Breast epithelium (tissue), 4 donors: Measurements from ENCODE around the gene SCN4B. TPM values are rescaled to one million over a fixed set of nuclear protein-coding genes. Genes with fewer than 3 reads are reported as not detected.

Experiments used
- DNase-seq, 2 donors: peaks; one replicate each; pipeline ENCODE4 v3.0.0-alpha.2; 2019; ENCODE audit warnings: low spot score in 2 of 2
- H3K27ac ChIP-seq, 2 donors: fragments of 200-600 bp; sonication (generic) in 1 of 2; one replicate each; pipeline ENCODE4 v1.5.1; 2016 to 2019; ENCODE audit warnings: mild to moderate bottlenecking in 1 of 2
- H3K27me3 ChIP-seq, 2 donors: fragments of 200-600 bp; sonication (generic) in 1 of 2; one replicate each; pipeline versions ENCODE4 v1.5.1 to v1.6.0; 2017 to 2019; ENCODE audit warnings: control low read depth in 1 of 2, mild to moderate bottlenecking in 1 of 2
- H3K36me3 ChIP-seq: fragments of 200-600 bp; one replicate; pipeline ENCODE4 v1.5.1; 2019
- H3K4me1 ChIP-seq, 2 donors: fragments of 200-600 bp; sonication (generic); one replicate each; pipeline ENCODE4 v1.5.1; 2016 to 2019; ENCODE audit warnings: control low read depth in 1 of 2
- H3K4me3 ChIP-seq, 3 donors: fragments of 200-600 bp; sonication (generic); 1 replicate in 2 of 3; 2 replicates in 1 of 3; pipeline ENCODE4 v1.5.1; 2016 to 2019; ENCODE audit warnings: mild to moderate bottlenecking in 3 of 3, moderate library complexity in 2 of 3
- H3K9me3 ChIP-seq, 2 donors: fragments of 200-600 bp; sonication (generic) in 1 of 2; one replicate each; pipeline ENCODE4 v1.5.1; 2016 to 2019; ENCODE audit warnings: control low read depth in 1 of 2
- CTCF ChIP-seq, 3 donors: fragments of 450-650 bp; IDR thresholded peaks; one replicate each; pipeline ENCODE4 v1.5.1; 2016 to 2017; ENCODE audit warnings: antibody characterized with exemption in 3 of 3, mild to moderate bottlenecking in 3 of 3, moderate library complexity in 3 of 3
- POLR2A ChIP-seq: fragments of 450-650 bp; IDR thresholded peaks from one replicate; pipeline ENCODE4 v1.6.1; 2016; ENCODE audit warnings: antibody characterized with exemption, mild to moderate bottlenecking, moderate library complexity
- POLR2AphosphoS5 ChIP-seq, 3 donors: sonication (generic); formaldehyde crosslinking; IDR thresholded peaks; one replicate each; pipeline ENCODE4 v1.6.1; 2017; ENCODE audit warnings: antibody characterized with exemption in 3 of 3
- intact Hi-C: fragments of 100-400 bp; cut with DNase I; formaldehyde crosslinking; loops from one replicate; pipeline ENCODE4 v1.15.1; 2023; ENCODE audit warnings: low total_unique reads
- total RNA-seq, 3 donors: library from RNA; depleted of rRNA; stranded (reverse); fragments of >200 nt; gene quantifications; one replicate each; pipeline ENCODE4 v1.1.0, GENCODE V29; 2016

The SCN4B gene
- total RNA-seq, 3 donors from 2014 or later = 3.3 to 7.9 (median 3.7) TPM

- TF ChIP-seq POLR2A (no peak), POLR2AphosphoS5 (IDR thresholded peaks at IDR 0.05) (no peak), CTCF (IDR thresholded peaks at IDR 0.05) (no peak)
- H3K27ac ChIP-seq = no peak overlapping the region
- no peaks in the 10 kb centered on the region for H3K4me1 ChIP-seq
- H3K9me3 ChIP-seq = no peaks in the 10 kb centered on the region
- intact Hi-C loops = loop anchor here (5.0 kb wide), 1 partner anchor 61 kb away; no protein-coding TSS in a partner anchor
- no peak for DNase-seq
- H3K36me3 ChIP-seq = no peaks in the 10 kb centered on the region
- no peak overlapping the region for H3K4me3 ChIP-seq
- H3K27me3 ChIP-seq = no peaks in the 10 kb centered on the region
These were observed 16.3 kb downstream of the SCN4B start for GRCh38 chr11:118136341-118136740.

GRCh38 chr11:118135796-118136165 is 16.8 kb downstream of the SCN4B start:
- no peak for DNase-seq
- no peak overlapping the region for H3K4me3 ChIP-seq
- no peaks in the 10 kb centered on the region for H3K27me3 ChIP-seq
- H3K36me3 ChIP-seq = no peaks in the 10 kb centered on the region
- intact Hi-C loops = loop anchor here (5.0 kb wide), 1 partner anchor 62 kb away; no protein-coding TSS in a partner anchor
- H3K27ac ChIP-seq = no peak overlapping the region
- H3K9me3 ChIP-seq = no peaks in the 10 kb centered on the region
- no peaks in the 10 kb centered on the region for H3K4me1 ChIP-seq
- TF ChIP-seq POLR2AphosphoS5 (IDR thresholded peaks at IDR 0.05) = no peak
- no peak for TF ChIP-seq CTCF (IDR thresholded peaks at IDR 0.05)
- TF ChIP-seq POLR2A = no peak

GRCh38 chr11:118135051-118135795 is 17.4 kb downstream of the SCN4B start:
- intact Hi-C loops = loop anchor here (5.0 kb wide), 1 partner anchor 62 kb away; no protein-coding TSS in a partner anchor
- Histone ChIP-seq H3K27me3 (no peaks in the 10 kb centered on the region), H3K27ac (no peak overlapping the region), H3K4me3 (no peak overlapping the region), H3K4me1 (no peaks in the 10 kb centered on the region), H3K36me3 (no peaks in the 10 kb centered on the region), H3K9me3 (no peaks in the 10 kb centered on the region)
- DNase-seq = no peak
- TF ChIP-seq POLR2A = no peak
- TF ChIP-seq CTCF (IDR thresholded peaks at IDR 0.05) = no peak
- TF ChIP-seq POLR2AphosphoS5 (IDR thresholded peaks at IDR 0.05) = no peak

GRCh38 chr11:118133816-118134215 is 18.8 kb downstream of the SCN4B start:
- no peak overlapping the region for H3K4me3 ChIP-seq
- no peaks in the 10 kb centered on the region for H3K9me3 ChIP-seq
- no peaks in the 10 kb centered on the region for H3K4me1 ChIP-seq
- intact Hi-C loops = no loop called here
- no peak for DNase-seq
- H3K27me3 ChIP-seq = no peaks in the 10 kb centered on the region
- H3K27ac ChIP-seq = no peak overlapping the region
- TF ChIP-seq CTCF (IDR thresholded peaks at IDR 0.05) (no peak), POLR2A (no peak), POLR2AphosphoS5 (IDR thresholded peaks at IDR 0.05) (no peak)
- H3K36me3 ChIP-seq = no peaks in the 10 kb centered on the region

- Histone ChIP-seq H3K27me3 (no peaks in the 10 kb centered on the region), H3K9me3 (no peaks in the 10 kb centered on the region), H3K4me3 (no peak overlapping the region), H3K36me3 (no peaks in the 10 kb centered on the region), H3K4me1 (no peaks in the 10 kb centered on the region), H3K27ac (no peak overlapping the region)
- TF ChIP-seq POLR2AphosphoS5 (IDR thresholded peaks at IDR 0.05) (no peak), CTCF (IDR thresholded peaks at IDR 0.05) (no peak), POLR2A (no peak)
- no peak for DNase-seq
- intact Hi-C loops = no loop called here
These were observed 20.1 kb downstream of the SCN4B start for GRCh38 chr11:118132385-118133151.
